ENCODE results near the gene COX19.
"Not testable (repeated sequence)": the region's sequence is repeated elsewhere in the genome, so short reads cannot be mapped to it uniquely, and the experiment has no call there.

The COX19 gene

DNA sequence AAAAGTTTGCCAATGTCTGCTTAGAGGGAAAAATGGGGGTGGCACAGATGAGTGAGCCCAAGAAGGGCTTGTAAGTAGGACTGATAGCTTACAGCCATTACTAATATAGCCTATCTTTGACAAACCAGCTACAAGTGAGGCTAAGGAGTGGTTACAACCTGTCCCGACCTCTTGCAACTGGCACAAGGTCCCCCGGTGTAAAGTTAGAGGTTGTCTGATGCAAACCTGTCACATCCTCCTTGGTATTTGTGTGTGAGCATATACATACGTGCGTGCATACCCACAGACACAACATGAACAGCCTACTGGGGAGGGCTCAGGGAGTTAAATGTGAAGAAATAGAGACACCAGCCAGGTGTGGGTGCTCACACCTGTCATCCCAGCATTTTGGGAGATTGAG, 35.5 kb downstream of the COX19 start:
- DNase-seq: no peak

GRCh38 chr7:938546-939185, 36.7 kb downstream of the COX19 start:
- DNase-seq: no peak

DNA sequence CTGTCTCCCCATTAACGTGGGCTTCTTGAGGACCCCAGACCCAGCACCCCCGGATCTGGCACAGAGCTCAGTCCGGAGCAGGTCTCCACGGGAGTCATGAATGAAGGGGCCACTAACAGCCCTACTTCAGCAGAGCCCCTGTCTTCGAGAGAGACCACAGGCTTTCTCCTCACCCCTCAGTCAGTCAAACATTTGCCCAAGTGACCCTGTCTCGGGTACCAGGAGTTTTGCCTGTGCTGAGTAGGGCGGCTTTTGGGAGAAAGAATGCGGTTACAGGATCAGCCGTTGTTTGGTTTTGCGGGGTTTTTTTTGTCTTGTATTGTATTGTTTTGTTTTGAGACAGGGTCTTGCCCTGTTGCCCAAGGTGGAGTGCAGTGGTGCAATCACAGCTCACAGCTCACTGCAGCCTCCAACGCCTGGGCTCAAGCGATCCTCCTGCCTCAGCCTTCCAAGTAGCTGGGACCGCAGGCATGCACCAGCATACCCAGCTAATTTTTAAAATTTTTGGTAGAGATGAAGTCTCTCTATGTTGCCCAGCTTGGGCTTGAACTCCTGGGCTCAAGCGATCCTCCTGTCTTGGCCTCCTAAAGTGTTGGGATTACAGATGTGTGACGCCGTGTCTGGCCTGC, 37.4 kb downstream of the COX19 start:
- no peak for DNase-seq

DNA sequence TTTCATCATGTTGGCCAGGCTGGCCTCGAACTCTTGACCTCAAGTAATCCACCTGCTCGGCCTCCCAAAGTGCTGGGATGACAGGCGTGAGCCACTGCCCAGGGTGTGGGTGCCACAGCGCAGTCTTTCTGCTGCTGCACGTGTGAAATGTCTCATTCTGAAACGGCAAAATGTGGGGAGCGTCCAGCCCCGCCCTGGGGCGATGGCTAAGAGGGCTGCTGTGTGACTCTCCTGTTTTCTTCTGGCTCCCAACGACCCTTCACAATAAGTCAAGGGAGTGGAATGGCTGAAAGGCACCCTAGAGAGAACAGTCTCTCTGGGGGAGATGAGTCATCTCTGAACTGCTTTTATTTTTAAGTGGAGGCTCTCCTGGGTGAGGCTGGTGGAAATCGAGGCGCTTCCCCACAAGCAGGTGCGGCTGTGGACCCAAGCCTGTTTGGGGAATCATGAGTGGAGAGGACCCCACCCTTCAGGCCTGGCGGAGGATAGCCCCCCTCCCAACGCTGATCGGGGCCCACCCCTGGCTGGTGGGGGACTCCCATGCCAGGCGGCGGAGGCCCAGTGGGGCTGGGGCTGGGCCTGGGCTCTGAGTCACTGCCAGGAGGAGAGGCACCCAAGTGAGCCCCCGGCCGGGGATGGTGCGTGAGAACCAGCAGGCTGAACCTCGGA, 38.8 kb downstream of the COX19 start:
- DNase-seq: no peak

GRCh38 chr7:935874-936385, 39.4 kb downstream of the COX19 start:
- no peak for DNase-seq

DNA sequence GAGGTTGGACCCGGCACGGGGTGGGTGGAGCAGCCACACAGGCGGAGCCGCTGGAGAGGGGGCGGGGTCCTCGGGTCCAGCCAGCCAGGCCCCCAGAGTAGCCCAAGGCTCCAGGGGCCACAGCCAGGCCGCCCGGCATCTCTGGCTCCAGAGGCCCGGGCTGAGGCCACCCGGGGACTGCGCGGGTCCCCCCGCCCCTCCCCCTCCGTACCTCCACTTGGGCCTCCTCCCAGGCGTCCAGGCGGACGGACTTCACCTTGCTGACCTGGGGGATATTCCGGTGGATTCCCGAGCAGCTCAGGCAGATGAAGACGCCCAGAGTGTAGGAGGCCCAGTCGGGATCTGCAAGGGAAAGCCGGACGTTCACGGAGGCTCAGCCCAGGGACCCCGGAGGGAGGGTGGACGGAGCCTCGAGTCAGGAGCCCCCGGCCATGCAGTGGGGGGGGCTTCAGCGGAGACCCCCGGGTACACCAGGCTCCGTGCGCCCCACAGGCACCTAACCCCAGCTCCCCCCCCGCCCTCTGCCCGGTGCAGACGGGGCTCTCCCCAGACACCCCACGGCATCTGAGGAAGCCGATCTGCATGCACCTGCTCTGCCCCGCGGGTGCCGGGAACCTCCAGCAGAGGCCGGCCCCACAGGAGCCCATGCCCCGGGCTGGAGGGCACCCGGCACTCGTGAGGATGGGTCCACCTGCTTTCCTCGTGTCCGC, 40.0 kb downstream of the COX19 start:
- no peak for DNase-seq

- DNase-seq: no peak
Observed at GRCh38 chr7:934469-935163, 40.7 kb downstream of the COX19 start.

DNA sequence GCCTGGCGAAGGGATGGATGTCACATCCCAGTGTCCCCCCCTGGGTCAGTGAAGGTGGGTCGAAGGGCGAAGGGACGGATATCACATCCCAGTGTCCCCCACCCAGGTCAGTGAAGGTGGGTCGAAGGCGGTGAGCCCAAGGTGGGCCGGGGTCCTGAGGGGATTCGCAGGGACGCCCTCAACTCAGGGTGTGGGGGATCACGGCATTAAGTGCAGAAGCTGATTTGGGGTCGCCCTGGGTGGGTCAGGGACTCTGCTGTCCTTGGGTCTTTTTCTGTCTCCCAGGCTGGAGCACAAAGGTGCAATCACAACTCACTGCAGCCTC, 42.7 kb downstream of the COX19 start:
- no peak for DNase-seq

GRCh38 chr7:931871-932650, 43.3 kb downstream of the COX19 start:
- no peak for DNase-seq

DNA sequence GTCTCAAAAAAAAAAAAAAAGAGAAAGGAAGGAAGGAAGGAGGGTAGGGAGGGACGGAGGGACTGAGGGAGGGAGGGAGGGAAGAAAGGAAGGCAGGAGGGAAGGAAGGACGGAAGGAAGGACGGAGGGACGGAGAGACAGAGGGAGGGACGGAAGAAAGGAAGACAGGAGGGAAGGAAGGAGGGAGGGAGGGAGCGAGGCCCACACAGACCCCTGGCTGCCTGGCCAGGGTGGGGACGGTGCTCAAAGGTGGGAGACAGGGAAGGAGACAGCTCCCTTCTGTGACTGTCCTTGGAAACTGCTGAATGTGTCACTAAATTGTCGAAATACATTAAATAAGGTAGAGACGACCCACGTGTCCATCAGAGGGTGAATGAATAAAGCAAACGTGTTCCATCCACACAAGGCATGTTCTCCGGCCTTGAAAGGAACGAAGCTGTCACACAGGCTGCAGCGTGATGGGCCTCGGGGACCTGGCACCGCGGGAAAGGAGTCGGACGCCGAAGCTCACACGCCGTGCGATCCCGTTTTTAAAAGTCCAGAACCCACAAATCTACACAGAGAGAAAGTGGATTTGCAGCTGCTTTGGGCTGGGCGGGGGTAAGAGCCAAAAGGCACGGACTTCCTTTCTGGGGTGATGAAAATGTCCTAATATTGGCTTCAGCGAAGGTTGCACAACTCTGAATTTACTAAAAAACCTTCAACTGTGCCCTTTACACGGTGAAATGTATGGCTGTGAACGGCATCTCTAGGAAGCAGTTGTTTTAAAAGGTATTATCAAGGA, 44.2 kb downstream of the COX19 start:
- no peak for DNase-seq

- no peak for DNase-seq
Observed at GRCh38 chr7:929311-929711, 46.0 kb downstream of the COX19 start.

DNA sequence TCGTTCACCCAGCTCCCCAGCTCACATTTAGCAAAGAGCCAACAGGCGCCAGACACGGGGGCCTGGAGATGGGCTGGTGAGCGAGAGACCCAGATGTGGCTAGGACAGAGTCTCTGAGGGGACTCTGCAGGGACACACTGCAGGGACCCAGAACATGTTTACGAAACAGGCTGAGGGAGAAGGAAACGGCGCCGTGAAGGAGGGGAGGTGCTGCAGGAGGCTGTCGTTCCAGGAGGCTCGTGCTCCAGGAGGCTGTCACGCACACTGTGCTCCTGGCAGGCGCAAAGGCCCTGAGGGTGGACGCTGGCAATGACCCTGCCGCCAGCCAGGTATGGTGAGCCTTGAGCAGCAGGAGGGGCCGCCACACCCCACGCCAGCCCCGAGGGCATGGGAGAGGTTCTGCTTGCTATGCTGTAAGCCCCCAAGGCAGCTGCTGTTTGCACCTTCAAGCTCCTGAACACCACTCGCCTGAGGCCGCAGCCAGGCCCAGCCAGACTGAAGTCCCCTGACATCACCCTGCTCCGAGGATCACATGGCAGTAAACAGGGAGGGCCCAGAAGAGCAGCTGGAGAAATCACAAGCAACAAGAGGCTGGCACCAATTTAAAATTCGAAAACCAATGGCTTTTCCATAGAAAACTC, 48.2 kb downstream of the COX19 start:
- DNase-seq: no peak

- DNase-seq: no peak
Observed at GRCh38 chr7:926061-927030, 49.0 kb downstream of the COX19 start.

DNA sequence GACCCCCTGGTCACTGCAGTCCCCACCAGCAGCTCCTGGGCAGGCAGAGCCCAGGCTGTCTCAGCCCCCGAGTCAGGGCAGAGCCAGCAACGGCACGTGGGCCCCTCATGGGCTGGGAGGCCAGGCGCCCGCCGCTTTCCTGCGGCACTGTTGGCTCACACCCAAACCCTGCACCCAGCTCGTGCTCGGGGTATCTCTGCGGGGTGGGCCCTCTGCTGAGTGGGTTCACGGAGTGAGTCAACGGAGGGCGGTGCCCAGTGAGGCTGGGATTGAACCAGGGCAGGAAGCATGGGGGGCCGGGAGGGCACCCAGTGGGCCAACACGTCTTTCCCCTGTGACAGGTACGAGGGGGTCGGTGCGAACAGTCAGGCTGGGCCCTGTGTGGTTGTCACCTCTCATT, 49.7 kb downstream of the COX19 start:
- DNase-seq: peak; percentile 69

DNA sequence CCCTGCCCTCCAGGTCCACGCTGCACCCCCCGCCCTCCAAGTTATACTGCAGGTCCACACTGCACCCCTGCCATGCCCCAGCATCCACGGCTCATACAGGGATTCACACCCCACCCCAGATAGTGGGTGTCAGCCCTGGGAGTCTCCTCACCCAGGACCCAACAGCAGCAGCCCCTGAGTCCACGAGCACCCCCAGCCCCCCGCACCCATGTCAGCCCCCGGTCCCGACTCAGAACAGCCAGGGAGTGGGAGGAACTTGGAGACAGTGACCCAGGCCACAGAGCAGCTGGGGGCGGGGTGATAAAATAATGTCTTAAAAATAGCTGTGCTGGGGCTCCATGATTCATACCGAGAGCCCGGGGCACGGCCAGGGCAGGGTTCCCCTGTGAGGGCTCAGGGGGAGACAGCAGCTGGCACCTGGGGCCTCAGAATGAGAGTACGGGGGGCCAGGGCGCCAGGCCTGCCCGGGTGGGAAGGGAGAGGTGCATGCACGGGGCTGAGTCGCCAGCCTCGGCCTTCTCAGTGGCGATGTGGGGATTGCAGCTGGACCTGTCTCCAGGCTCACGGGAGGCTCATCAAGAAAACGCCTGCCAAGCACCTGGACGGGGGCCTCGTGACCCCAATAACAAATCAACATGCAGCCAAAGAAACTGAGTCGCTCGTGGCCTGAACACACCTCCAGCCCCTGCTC, 50.7 kb downstream of the COX19 start:
- DNase-seq: peak; percentile 44

GRCh38 chr7:924042-924441, 51.3 kb downstream of the COX19 start:
- DNase-seq: not testable (repeated sequence)

GRCh38 chr7:923108-924041, 52.0 kb downstream of the COX19 start:
- peak; percentile 90 for DNase-seq

All from CD4-positive, alpha-beta T cell treated with Interferon gamma for 1 hour (primary cell).